C4-2B (cell line): ENCODE data around the gene MAJIN.

Source experiments
- ZFX ChIP-seq: fragments of 450-650 bp; IDR thresholded peaks from 2 replicates; pipeline ENCODE4 v1.6.1; 2017
- TF ChIP-seq, protein P1 (sequence below): fragments of 450-650 bp; conservative IDR thresholded peaks from 2 replicates; pipeline ENCODE4 v1.5.1; 2017; ENCODE audit warnings: mild to moderate bottlenecking

DNA sequence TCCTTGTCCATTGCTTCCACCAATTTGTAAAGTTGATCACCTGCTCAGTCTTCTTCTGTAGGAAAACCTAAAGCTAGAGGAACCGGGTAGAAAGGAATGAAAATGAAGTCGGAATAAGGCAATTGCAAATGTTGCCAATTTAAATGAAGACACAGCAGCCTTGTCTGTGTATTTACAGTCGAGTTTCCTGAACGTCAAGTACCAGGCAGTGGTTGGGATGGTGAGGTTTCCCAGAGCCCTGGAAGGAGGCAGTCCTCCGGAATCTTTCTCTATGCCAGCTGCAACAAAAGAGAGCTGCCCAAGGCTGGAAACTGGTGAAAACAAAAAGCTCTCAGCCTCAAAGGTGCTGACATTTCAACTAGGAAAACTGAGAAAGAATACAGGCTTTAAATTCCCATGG is 17.7 kb downstream of the MAJIN start:
- TF ChIP-seq, protein P1, sequence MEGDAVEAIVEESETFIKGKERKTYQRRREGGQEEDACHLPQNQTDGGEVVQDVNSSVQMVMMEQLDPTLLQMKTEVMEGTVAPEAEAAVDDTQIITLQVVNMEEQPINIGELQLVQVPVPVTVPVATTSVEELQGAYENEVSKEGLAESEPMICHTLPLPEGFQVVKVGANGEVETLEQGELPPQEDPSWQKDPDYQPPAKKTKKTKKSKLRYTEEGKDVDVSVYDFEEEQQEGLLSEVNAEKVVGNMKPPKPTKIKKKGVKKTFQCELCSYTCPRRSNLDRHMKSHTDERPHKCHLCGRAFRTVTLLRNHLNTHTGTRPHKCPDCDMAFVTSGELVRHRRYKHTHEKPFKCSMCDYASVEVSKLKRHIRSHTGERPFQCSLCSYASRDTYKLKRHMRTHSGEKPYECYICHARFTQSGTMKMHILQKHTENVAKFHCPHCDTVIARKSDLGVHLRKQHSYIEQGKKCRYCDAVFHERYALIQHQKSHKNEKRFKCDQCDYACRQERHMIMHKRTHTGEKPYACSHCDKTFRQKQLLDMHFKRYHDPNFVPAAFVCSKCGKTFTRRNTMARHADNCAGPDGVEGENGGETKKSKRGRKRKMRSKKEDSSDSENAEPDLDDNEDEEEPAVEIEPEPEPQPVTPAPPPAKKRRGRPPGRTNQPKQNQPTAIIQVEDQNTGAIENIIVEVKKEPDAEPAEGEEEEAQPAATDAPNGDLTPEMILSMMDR: no peak
- TF ChIP-seq ZFX: no peak
